SK-N-MC (cell line): ENCODE measurements around the gene SCD5.

Experiments used
- EZH2 ChIP-seq: fragments of 200-600 bp; sonication (generic); IDR thresholded peaks from one replicate; pipeline ENCODE4 v1.6.1; 2017; ENCODE audit warnings: antibody characterized with exemption
- POLR2AphosphoS5 ChIP-seq: IDR thresholded peaks from 2 replicates; pipeline ENCODE4 v1.6.1; 2012; ENCODE audit warnings: mild to moderate bottlenecking, low read depth, low read length, borderline replicate concordance

- TF ChIP-seq EZH2: no peak
- no peak for TF ChIP-seq POLR2AphosphoS5
Measured at GRCh38 chr4:82780170-82780751, 18.3 kb downstream of the SCD5 start.
